Measurements from ENCODE around the gene SYNE3. TPM values are rescaled to one million over a fixed set of nuclear protein-coding genes. Genes with fewer than 3 reads are reported as not detected.
"Not testable (repeated sequence)": the region's sequence is repeated elsewhere in the genome, so short reads cannot be mapped to it uniquely, and the experiment has no call there.

SYNE3 gene
- total RNA-seq, 1 donor from 2014 or later: 1.9 TPM

DNA sequence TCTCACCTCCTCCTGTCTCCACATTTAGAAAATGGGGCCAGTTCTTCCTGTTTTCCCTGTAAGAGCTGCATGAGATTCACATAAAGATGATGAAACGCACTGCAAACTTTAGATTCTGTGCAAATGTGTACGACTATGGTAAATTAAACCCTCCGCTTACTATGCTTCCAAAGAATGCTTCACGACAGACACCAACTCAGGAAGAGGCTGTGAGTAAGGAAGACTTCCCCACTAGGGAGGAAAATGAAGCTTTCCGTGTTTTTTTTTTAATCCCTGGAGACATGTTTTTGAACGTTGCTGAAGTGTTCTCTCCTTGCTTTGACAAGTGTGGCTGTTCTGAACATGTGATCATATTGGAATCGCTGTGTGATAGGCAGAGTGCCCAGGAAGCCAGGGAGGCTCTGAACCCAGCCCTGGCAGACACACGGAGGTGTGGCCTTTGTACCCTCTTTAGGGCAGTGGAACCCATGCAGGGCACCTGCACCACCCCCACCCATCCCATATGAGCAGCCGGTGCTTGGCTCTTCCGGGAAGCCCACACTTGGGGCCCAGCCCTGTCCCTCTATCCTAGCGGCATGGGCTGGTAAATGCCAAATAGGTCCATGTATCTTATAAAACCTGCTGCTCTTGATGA lies 7.5 kb upstream of the SYNE3 start:
- peak; percentile 42 for ATAC-seq

DNA sequence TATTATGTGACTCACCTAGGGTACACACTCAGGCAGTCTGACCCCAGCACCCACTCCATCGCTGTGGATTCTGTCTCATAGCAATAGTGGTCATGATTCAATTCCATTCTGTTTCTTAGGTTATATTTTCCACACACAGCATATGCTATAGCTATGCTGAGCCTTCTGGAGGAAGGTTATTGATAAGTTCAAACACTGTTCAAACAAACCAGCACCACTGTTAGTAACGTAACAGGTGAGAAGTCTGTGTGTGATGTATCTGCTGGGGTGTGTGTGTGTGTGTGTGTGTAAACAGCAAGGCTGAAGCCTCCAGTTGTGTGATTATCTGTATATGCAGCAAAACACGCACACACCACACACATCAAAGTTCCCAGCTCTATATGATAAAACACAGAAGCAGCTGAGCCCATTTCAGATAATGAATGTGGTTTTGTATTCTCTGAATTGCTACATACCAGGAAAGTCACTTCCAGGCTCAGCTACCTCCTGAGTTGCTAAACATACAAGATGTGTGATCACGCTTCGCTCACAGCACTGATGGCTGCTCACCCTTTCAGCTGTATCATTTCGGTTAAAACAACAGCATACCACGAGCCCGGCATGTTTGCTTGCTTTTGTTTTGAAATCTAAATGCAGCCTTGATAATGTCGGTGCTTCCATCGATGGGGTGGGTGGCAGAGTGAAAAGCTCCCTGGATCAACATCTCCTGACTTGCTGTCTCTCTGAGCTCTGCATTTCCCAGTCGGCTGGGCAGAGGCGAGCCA lies 6.8 kb upstream of the SYNE3 start:
- ATAC-seq: no peak

DNA sequence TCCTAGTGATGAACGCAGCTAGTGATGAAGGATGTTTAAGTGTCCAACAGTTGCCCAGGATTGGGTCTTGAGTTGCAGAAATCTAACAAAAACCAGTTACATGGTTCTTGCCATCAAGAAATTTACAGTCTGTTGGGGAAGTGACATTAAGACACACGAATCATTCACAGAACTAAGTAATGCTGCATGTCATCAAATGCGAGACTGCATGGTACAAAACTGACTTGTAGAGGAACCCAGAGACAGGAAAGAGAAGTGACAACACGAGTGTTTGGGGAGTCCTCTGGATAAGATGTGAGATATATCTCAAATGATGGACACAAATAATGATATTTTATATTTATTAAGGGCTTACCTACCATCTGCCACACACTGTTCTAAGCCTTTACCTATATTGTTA lies 6.1 kb upstream of the SYNE3 start:
- ATAC-seq: no peak

DNA sequence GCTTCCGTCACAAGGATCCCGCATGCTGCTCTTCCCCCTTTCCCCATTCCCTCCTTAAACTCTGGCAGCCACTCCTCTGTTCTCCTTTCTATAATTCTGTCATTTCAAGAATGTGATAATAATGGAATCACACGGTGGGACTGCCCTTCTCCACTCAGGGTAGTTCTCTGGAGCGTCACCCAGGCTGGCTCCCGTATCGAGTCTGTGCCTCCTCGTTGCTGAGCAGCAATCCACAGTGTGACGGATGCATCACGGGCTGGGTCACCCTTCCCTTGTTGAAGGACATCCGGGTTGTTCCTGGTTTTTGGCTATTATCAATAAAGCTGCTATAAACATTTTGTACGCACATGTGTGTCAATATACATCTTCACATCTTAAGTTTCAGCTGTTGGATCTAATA lies 5.7 kb upstream of the SYNE3 start:
- ATAC-seq: no peak

DNA sequence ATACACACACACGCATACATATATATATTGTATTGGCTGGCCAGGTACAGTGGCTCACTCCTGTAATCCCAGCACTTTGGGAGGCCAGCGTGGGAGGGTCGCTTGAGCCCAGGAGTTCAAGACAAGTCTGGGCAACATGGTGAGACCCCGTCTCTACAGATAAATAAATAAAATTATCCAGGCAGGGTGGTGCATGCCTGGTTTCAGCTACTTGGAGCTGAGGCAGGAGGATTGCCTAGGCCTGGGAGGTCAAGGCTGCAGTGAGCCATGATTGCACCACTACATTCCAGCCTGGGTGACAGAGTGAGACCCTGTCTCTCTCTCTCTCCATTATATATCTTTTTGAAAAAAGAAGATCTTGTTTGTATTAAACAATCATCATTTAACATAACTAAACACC lies 4.6 kb upstream of the SYNE3 start:
- ATAC-seq: no peak

DNA sequence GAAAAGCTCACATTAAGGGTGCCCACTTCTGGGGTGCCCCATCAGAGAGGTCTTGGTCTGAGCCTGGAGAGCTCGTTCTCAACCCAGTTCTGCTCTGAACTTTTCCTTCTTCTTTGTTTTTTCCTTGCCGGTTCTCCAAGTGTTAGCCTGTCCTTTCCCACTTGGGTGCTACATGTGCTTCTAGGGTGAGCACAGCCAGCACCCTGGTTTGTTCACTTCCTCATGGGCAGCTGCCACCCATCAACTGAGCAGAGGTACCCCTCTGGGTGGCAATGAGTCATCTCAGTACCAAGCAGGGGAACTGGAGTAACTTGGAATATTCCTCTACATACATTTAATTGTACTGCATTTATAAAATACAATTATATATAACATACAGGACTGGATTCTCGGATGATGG lies 3.9 kb upstream of the SYNE3 start:
- no peak for ATAC-seq

DNA sequence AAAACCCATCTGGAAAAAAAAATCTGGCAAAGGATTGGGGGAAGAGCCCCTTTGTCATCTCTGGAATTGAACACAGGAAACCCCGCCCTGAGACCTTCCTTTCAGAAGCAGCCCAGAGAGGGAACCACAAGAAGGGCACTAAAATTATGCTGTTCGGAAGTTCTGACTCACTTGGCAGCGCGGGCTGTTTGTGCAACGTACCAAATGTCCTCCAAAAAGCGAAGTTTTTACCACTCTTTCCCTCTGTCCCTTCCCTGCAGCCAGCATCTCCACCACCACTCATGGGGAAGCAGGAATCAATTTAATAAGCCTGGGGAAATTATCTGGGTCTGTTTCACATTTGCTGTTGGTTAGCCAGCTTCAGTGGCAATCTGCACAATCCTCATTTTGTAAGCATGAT lies 3.2 kb upstream of the SYNE3 start:
- no peak for ATAC-seq

DNA sequence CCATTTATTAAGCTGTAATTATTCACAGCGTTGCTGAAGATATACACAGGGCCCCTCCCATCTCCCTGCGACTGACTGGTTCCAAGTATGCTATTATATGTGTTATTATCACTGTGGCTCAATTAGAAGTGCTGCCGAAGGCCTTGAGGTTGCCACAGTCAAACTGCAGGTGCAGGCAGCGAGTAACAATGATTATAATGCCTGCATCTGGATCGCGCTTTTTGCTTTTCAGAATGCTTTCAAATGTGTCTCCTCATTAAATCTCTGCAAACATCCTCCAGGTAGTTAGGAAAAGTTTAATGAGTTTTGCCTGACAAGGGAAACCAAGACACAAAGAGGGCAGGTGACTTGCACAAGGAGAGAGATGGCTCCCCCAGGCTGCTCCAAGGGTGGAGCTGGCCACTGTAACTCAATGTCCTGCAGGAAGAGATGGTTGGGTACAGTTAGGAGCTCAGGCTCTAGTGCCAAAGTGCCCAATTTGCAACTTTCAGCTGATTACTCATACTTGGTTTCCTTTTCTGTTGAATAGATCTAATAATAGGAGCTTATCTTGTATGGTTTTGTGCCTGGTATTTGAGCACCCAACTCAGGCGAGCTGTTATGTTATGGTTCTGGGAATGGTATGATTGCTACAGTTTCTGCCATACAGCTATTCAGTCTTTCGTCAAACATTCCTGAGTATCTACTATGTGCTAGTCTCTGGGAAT lies 1.7 kb upstream of the SYNE3 start:
- ATAC-seq: no peak

DNA sequence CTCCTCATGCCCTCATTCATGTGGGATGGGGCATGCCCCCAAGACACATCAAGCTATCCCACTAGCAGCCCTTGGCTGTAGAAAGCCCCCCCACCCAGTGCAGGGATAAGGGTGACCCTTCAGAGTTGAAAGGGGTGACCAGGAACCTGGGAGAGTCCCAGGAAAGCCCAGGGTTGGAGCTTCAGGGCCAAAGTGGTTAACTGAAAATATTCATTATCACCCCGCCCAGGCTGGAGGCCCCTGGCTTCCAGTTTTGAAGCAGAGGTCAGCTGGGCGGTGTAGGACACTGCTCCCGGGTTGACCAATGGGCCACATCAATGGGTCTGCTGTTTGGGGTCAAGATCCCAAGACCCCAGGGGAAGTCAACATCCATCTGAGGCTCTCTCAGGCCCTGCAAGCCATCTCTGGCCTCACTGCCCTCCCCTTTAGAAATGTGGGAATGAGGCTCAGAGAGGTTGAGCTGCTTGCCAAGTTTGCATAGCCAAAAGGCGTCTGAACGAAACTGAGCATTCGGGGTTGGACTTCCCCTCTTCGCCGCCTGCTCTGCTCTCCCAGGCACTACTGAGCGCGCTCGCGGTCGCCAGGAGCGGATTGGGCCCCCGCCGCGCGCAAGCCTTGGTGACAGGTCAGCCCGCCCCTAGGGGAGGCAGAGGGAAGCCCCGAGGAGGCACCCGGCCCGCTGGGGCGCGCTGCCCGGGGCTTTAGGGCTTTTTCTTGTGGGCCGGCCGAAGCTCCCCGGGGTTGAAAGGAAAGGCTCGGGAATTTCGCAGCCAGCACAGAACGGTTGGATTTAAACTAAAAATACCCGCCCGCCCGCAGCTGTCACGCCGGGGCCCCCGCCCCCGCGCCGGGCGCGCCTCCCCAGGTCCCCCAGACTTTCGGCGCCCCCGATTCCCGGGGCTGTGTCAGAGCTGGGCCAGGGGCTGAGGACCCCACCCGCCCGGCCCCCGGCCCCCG lies 576 bp downstream of the SYNE3 start:
- peak; percentile 67 for ATAC-seq

DNA sequence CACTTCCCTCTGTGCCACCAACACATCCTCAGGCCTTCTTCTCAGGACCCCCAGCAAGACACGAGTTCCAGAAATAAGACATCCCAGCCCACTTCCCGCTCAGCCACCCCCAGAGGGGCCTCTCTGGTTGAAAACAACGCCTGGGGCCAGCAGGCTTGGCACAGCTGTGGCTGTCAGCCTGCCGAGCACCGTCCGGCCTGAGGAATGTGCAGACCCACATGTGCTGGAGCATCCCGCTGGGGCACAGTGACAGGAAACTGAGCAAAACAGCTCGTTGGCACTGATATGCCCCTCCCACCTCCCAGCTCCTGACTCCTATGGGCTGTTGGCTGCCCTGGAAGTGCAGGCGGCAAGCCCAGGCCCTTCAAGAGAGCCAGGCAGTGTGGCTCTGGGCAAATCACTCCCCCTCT lies 1.4 kb downstream of the SYNE3 start:
- ATAC-seq: peak; percentile 21

DNA sequence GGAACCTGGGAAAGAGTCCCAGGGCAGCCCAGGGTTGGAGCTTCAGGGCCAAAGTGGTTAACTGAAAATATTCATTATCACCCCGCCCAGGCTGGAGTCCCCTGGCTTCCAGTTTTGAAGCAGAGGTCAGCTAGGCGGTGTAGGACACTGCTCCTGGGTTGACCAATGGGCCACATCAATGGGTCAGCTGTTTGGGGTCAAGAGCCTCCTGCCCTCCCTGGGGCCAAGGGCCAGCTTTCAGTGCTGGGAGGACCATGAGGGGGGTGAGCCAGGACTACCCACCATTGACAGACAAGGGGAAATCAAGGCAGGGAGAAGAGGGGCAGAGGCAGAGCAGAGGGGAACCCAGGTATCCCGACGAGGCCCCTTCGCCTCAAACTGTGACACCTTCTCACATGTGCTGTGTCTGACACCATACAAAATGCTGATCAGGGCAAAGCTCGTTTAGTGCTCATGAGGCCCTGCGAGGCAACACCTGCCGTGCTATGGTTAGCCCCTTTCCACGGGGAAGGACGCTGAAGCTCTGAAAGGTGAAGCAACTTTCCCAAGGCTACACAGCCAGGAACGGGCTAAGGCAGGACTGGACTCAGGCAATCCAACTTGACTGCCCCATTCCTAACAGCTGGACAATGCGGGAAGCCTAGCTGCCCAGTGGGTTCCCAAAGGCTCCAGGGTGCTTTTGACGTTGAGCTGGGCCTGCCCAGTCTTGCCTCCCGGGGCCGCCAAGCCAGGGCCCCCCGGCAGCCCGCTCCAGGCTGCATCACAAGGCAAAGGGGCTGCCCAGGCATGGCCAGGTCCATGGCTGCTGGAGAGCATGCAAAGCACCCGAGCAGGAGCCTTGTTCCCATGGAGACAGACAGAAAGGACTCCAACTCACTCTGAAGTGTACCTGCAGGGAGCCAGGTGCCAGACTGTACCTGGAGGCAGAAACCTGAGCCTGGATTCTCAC lies 2.0 kb downstream of the SYNE3 start:
- no peak for ATAC-seq

DNA sequence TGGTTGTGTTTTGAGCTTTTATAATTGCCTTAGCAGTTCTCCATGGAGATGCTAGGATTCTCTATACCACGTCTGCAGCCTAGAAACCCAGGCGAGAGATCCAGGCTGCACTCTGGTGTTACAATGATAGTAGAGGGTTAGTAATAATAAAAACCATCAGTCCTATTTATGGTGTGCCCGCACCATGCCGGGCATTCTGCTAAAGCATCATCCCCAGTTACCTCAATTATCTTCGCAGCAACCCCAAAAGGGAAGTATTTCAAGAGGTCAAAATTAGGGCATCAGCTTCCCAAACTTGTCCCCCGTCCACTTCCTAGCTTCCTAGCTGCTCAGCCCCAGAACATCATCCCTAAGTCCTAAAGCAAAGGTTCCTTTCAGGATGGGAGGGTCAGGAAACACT lies 3.2 kb downstream of the SYNE3 start:
- ATAC-seq: no peak

DNA sequence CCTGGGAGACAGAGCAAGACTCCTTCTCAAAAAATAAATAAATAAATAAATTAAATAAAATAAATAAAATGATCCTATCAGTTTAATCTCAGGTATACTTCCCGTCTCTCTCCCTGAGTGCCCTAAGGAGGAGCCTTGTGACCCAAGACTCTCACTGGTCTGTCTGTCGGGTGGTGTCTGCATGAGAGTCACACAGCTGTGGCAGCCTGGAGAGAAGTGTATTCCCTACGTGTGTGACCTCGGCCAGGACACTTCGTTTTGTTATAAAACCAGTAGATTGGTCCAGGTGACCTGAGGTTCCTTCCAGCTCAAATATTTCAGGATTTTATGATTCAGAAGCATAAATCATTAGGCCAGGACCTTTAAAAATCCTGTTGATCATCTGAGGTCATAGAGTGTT lies 4.8 kb downstream of the SYNE3 start:
- ATAC-seq: no peak

DNA sequence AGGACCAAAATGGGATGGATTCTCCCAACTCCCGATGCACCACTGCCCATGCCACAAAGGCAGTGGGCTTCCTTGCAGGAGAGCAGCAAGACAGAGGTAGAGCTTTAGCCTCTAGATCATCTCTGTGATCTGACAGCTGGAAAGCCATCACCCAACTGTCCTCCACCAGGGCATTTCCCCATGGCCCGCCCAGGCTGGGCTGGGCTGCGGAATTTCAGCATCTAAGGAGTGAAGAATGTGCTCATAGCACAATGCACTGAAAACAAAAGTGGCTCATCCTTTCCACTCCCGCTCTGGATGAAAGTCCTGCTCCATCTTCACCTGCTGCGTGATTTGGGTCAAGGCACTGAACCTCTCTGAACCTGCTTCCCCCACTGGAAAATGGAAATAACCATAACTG lies 5.6 kb downstream of the SYNE3 start:
- no peak for ATAC-seq

DNA sequence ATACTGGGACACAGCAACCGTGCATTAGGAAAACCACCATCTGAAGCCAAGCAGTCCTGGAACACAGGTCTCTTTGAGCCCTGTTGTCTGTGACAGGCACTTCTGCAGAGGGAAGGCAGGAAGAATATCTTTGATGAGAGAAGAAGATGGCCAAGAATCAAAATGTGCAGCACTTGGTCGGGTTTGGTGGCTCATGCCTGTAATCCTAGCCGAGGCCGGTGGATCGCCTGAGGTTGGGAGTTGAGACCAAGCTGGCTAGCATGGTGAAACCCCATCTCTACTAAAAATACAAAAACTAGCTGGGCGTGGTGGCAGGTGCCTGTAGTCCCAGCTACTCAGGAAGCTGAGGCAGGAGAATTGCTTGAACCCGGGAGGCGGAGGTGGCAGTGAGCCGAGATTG lies 6.1 kb downstream of the SYNE3 start:
- not testable (repeated sequence) for ATAC-seq

DNA sequence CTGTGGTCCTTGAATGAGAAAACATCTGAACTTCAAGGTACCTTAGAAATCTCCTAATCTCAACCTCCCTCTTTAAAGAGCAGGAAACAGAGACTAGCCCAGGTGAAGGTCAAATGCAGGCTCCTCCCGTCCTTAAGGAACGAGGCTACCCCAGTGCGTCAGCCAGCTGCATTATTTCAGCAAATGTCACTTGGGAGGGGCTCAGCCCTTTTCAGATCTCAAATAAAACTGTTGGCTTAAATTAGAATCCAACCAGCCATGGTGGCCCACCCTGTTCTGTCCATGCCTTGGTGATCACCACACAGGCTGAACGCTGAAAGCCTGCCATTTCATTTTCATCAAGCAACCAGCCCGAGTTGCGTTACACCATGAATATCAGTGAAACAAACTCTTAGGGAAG lies 7.0 kb downstream of the SYNE3 start:
- no peak for ATAC-seq

DNA sequence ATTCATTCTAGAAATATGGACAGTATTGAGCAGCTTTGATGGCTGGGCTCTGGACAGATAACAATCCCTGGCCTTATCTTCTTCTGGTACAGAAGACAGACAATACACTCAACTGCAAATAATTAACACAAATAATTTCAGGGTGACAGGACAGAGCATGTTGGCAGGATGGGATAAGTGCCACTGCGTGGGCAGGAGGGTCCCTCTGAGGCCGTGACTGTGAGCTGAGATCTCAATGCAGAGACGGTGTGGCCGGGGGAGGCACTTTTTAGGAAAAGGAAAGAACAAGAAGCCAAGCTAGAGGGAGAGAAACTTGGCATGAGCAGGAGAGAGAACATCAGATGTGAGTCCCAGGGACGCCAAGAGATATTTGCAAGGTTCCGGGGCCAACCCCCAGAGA lies 8.1 kb downstream of the SYNE3 start:
- ATAC-seq: no peak

DNA sequence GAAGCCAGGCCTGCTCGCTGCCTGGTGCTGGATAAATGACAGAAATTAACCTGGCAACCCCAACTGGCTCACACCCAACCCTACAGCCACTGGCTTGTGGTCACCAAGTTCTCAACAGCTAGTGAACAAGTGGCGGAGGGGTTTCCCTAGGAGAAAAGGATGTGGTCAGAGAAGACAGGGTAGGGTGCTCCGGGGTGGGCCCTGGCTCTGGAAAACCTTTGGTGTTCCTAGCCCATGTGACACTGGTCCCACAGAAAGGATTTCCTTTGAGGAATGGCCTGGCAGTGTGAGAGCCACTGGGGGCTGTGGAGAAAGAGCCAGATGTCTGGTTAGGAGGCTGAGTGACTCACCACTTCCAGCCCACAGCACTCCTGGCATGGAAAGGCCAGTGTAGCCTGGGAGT lies 8.7 kb downstream of the SYNE3 start:
- ATAC-seq: peak; percentile 44

DNA sequence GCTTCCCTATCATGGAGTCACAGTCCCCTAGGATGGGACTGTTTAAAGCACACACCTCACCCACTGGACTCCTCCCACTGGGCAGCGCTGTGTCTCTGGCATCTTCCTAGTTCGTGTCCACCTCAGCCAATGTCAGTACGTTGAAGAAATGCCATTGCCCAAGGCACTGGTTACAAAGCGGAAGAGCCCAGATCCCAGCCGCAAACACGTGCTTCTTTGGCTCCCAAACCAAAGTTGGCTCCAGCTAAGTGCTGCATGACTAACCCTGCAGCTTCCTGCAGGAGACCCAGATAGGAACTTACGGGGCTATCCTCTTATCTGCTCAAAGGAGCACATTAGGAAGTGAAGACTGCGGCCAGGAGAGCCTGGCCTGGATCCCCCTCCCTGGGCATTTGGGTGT lies 9.3 kb downstream of the SYNE3 start:
- ATAC-seq: peak; percentile 71

DNA sequence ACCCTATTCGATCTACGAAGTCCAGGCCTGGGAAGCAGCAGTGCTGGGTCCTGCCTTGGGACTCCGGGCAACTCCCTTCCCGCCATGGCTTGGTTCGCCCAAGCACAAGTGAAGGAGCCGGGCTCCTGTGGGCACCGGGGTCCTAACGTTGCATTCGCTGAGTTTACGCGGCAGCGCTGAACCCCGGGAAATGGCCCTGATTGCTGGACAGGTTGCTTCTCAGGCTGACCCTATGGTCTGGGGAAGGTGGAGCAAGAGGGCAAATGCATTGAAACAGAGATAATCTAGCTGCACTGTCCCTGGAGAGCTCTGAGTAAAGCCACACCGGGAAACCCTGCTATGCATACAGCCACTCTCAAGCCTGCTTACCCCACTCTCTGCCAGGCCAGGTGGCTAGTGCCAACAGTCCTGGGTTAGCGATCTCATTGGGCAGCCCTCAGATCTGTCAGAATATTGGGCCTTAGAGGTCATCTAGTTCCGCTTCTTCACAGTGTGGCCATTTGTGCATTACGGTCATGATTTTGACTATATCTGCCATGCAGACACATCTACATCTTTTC lies 11.3 kb downstream of the SYNE3 start:
- no peak for ATAC-seq
